BLaER1 treated with 17β-estradiol and CSF1 and Interleukin-3, amounts not matched to agents 10 nM and 100 nM (cell line): ENCODE data around the gene COLEC12.

ENCODE experiments used
- H3K27ac ChIP-seq, 11 experiments: shearing (Covaris generic); formaldehyde crosslinking; 2 replicates each; pipeline ENCODE4 v1.8.1; 2022
- H3K27me3 ChIP-seq, 11 experiments: shearing (Covaris generic); formaldehyde crosslinking; 2 replicates each; pipeline ENCODE4 v1.8.1; 2022
- H3K36me3 ChIP-seq, 11 experiments: shearing (Covaris generic); formaldehyde crosslinking; 2 replicates each; pipeline ENCODE4 v1.8.1; 2022
- H3K4me1 ChIP-seq, 10 experiments: shearing (Covaris generic); formaldehyde crosslinking; 2 replicates each; pipeline ENCODE4 v1.8.1; 2022
- H3K4me2 ChIP-seq, 11 experiments: shearing (Covaris generic); formaldehyde crosslinking; 2 replicates each; pipeline ENCODE4 v1.8.1; 2022
- H3K4me3 ChIP-seq, 10 experiments: shearing (Covaris generic); formaldehyde crosslinking; 2 replicates each; pipeline ENCODE4 v1.8.1; 2022
- H3K9ac ChIP-seq, 11 experiments: shearing (Covaris generic); formaldehyde crosslinking; 2 replicates each; pipeline ENCODE4 v1.8.1; 2022
- H3K9me3 ChIP-seq, 11 experiments: shearing (Covaris generic); formaldehyde crosslinking; replicated peaks in 1 of 11; 2 replicates each; pipeline ENCODE4 v1.8.1; 2022
- H4K20me1 ChIP-seq, 11 experiments: shearing (Covaris generic); formaldehyde crosslinking; 2 replicates each; pipeline ENCODE4 v1.8.1; 2022
- Cebpa-rat ChIP-seq, 11 experiments: shearing (Covaris generic); IDR thresholded peaks; 2 replicates each; pipeline ENCODE4 v1.8.1; 2022

Gene COLEC12

GRCh38 chr18:323253-323622, 177.3 kb downstream of the COLEC12 start:
- Histone ChIP-seq H4K20me1 (no peaks in the 10 kb centered on the region), H3K9ac (peak overlapping the region in 5 of 11 experiments; percentile 0 to 55 (median 41); a peak in 7 of 22 replicates), H3K27me3 (no peaks in the 10 kb centered on the region), H3K27ac (peak overlapping the region; percentile 47 to 77 (median 65); a peak in 20 of 22 replicates), H3K4me2 (peak overlapping the region; percentile 26 to 85 (median 75); a peak in 21 of 22 replicates), H3K9me3 (peaks cover 0 to 7% (median 0%) of the 10 kb centered on the region in 11 experiments; a peak in 1 of 22 replicates), H3K4me1 (peaks cover 37 to 46% (median 41%) of the 10 kb centered on the region in 10 experiments), H3K4me3 (no peak overlapping the region), H3K36me3 (peaks cover 0 to 56% (median 0%) of the 10 kb centered on the region in 11 experiments; a peak in 7 of 22 replicates)
- no peak for TF ChIP-seq Cebpa-rat (IDR thresholded peaks at IDR 0.05)

DNA sequence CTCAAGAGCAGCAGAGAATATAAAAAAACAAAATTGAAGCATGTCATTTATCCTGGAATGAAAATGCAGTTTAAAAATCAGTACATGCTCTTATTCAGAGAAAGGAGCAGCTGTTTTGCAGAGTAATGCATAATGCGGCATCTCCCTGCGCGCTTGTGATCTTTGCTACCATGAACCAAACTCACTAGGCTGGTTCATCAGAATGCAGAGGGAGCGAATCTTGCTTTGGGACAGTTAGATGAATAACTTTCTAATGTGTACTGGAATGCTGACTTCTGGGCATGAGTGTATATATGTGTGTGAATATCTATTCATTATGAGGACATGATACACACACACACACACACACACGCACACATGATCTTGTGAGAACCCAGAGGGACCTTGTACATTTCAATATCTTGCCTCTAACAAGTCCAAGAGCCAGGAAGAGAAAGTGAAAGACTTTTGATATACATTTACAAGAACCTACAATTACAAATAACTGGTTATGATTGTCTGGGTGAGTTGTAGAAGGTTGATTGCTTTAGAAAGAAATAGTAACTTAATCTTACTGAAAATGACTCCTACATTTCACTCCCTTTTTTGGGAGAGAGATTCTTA, 178.5 kb downstream of the COLEC12 start:
- Histone ChIP-seq H3K9me3 (peaks cover 0 to 7% (median 0%) of the 10 kb centered on the region in 11 experiments; a peak in 1 of 22 replicates), H3K9ac (peak overlapping the region in 10 of 11 experiments; percentile 4 to 55 (median 43); a peak in 16 of 22 replicates), H3K4me2 (peak overlapping the region; percentile 48 to 85 (median 75)), H4K20me1 (no peaks in the 10 kb centered on the region), H3K4me1 (peaks cover 38 to 49% (median 42%) of the 10 kb centered on the region in 10 experiments), H3K4me3 (no peak overlapping the region), H3K27me3 (no peaks in the 10 kb centered on the region), H3K36me3 (peaks cover 0 to 46% (median 0%) of the 10 kb centered on the region in 11 experiments; a peak in 7 of 22 replicates), H3K27ac (peak overlapping the region; percentile 40 to 73 (median 63); a peak in 20 of 22 replicates)
- TF ChIP-seq Cebpa-rat (IDR thresholded peaks at IDR 0.05) = no peak

DNA sequence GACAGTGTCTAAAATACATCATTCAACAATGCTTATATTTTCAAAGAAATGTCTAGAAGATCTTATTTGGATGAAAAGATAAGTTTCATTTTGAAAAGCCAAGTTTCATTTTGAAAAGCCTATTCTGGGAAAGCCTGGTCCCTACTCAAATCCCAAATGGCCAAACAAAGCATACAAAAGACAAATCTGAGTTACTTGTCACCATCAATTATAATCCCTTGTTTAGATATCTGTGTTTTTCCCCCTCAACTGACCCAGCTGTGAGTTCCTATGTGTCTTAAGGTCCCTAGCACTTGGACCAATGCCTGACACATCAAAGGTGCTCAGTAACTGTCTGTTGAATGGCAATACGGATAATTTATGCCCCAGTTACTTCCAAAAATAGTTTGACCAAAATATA, 180.3 kb downstream of the COLEC12 start:
- H3K27ac ChIP-seq = peak overlapping the region in 4 of 11 experiments; percentile 5 to 65 (median 42); a peak in 6 of 22 replicates
- peaks cover 0 to 37% (median 0%) of the 10 kb centered on the region in 11 experiments; a peak in 6 of 22 replicates for H3K36me3 ChIP-seq
- no peaks in the 10 kb centered on the region for H3K27me3 ChIP-seq
- H4K20me1 ChIP-seq = no peaks in the 10 kb centered on the region
- H3K4me2 ChIP-seq = peak overlapping the region in 10 of 11 experiments; percentile 18 to 82 (median 46); a peak in 15 of 22 replicates
- H3K4me1 ChIP-seq = peaks cover 41 to 56% (median 49%) of the 10 kb centered on the region in 10 experiments
- peaks cover 0 to 7% (median 0%) of the 10 kb centered on the region in 11 experiments; a peak in 1 of 22 replicates for H3K9me3 ChIP-seq
- no peak overlapping the region for H3K4me3 ChIP-seq
- H3K9ac ChIP-seq = no peak overlapping the region
- no peak for TF ChIP-seq Cebpa-rat (IDR thresholded peaks at IDR 0.05)

GRCh38 chr18:319720-320119, 180.8 kb downstream of the COLEC12 start:
- Histone ChIP-seq H3K27me3 (no peaks in the 10 kb centered on the region), H3K4me3 (no peak overlapping the region), H3K36me3 (peaks cover 0 to 37% (median 0%) of the 10 kb centered on the region in 11 experiments; a peak in 6 of 22 replicates), H3K9ac (no peak overlapping the region), H3K9me3 (peaks cover 0 to 7% (median 0%) of the 10 kb centered on the region in 11 experiments; a peak in 1 of 22 replicates), H3K27ac (peak overlapping the region in 2 of 11 experiments; percentile 29 to 56; a peak in 3 of 22 replicates), H4K20me1 (no peaks in the 10 kb centered on the region), H3K4me1 (peaks cover 41 to 56% (median 51%) of the 10 kb centered on the region in 10 experiments), H3K4me2 (peak overlapping the region in 6 of 11 experiments; percentile 31 to 82 (median 50); a peak in 10 of 22 replicates)
- no peak for TF ChIP-seq Cebpa-rat (IDR thresholded peaks at IDR 0.05)

DNA sequence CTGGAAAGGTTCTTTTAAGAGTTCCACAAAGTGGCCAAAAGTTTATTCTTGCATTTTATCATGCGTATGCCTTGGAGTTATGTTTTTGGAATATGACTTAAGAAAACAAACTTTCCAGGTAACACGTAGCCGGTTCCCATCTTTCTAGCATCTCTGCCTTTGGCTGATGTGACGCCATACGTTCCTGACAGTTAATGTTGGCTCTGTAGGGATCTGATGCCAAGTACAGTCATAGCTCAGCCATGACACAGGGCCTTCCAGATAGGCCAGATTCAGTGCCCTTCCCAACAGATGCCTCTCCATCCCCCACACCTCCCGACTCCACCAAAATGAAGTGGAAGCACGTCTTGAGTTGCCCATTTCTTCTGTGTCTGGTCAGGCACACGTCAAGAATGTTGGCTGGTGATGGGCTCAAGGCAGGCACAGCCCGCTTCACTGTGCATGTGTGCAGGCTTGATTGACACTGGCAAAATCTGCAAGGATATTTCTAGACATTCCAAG, 181.7 kb downstream of the COLEC12 start:
- Histone ChIP-seq H3K9me3 (peaks cover 0 to 7% (median 0%) of the 10 kb centered on the region in 11 experiments; a peak in 1 of 22 replicates), H3K4me1 (peaks cover 36 to 55% (median 49%) of the 10 kb centered on the region in 10 experiments), H3K9ac (no peak overlapping the region), H3K4me3 (no peak overlapping the region), H3K36me3 (peaks cover 0 to 37% (median 0%) of the 10 kb centered on the region in 11 experiments; a peak in 6 of 22 replicates), H3K4me2 (no peak overlapping the region), H4K20me1 (no peaks in the 10 kb centered on the region), H3K27ac (no peak overlapping the region), H3K27me3 (no peaks in the 10 kb centered on the region)
- TF ChIP-seq Cebpa-rat (IDR thresholded peaks at IDR 0.05) = no peak

DNA sequence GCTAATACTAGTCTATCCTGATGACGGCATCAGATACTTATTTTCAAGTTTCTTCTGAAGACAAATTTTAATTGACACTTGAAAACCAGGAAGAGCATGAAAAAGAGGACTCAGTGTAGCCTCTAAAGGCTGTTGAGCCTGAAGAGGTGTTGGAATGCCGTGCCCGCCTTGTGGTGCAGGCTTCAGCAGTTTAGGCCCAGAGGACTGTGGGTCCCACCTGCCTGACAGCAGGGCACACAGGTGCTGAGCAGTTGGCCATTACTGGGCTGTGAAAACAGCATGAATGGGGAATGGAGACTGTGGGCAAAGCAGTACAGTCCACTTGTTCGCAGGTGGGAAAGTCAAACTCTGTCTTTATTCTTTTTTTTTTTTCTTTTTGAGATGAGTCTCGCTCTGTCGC, 182.9 kb downstream of the COLEC12 start:
- H3K4me1 ChIP-seq = peaks cover 24 to 44% (median 38%) of the 10 kb centered on the region in 10 experiments
- H3K9me3 ChIP-seq = peaks cover 0 to 7% (median 0%) of the 10 kb centered on the region in 11 experiments; a peak in 1 of 22 replicates
- no peak overlapping the region for H3K4me3 ChIP-seq
- no peaks in the 10 kb centered on the region for H4K20me1 ChIP-seq
- H3K27me3 ChIP-seq = no peaks in the 10 kb centered on the region
- H3K27ac ChIP-seq = no peak overlapping the region
- H3K36me3 ChIP-seq = peaks cover 0 to 37% (median 0%) of the 10 kb centered on the region in 11 experiments; a peak in 6 of 22 replicates
- no peak overlapping the region for H3K4me2 ChIP-seq
- no peak overlapping the region for H3K9ac ChIP-seq
- TF ChIP-seq Cebpa-rat (IDR thresholded peaks at IDR 0.05) = no peak

DNA sequence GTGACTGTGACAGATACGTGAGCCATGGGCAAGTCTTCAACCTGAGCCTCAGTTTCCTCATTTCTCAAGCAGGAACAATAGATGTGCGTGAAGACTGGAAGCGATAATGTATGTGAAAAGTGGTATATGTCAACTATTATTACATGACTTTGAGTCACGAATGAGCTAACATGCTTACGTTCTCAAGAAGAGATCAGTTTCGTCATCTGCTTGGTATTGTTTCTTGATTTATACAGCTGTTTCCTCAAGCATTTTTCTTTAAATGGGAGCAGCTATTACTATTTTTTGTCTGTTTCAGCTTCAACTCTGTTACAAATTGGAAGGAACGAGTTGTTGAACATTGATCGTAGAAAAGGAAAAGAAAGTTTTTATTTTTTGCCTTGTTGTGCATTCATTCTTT, 184.1 kb downstream of the COLEC12 start:
- H3K9me3 ChIP-seq = peaks cover 0 to 7% (median 0%) of the 10 kb centered on the region in 11 experiments; a peak in 1 of 22 replicates
- TF ChIP-seq Cebpa-rat (IDR thresholded peaks at IDR 0.05) = no peak
- H4K20me1 ChIP-seq = no peaks in the 10 kb centered on the region
- no peaks in the 10 kb centered on the region for H3K27me3 ChIP-seq
- no peak overlapping the region for H3K9ac ChIP-seq
- H3K27ac ChIP-seq = no peak overlapping the region
- peaks cover 0 to 30% (median 0%) of the 10 kb centered on the region in 11 experiments; a peak in 6 of 22 replicates for H3K36me3 ChIP-seq
- peaks cover 12 to 31% (median 25%) of the 10 kb centered on the region in 10 experiments for H3K4me1 ChIP-seq
- peak overlapping the region in 4 of 11 experiments; percentile 0 to 21 (median 6); a peak in 4 of 22 replicates for H3K4me2 ChIP-seq
- no peak overlapping the region for H3K4me3 ChIP-seq

GRCh38 chr18:313931-314330, 186.6 kb downstream of the COLEC12 start:
- no peak overlapping the region for H3K27ac ChIP-seq
- peaks cover 0 to 6% (median 0%) of the 10 kb centered on the region in 11 experiments; a peak in 1 of 22 replicates for H3K9me3 ChIP-seq
- H3K9ac ChIP-seq = no peak overlapping the region
- no peak overlapping the region for H3K4me3 ChIP-seq
- no peaks in the 10 kb centered on the region for H3K27me3 ChIP-seq
- no peak for TF ChIP-seq Cebpa-rat (IDR thresholded peaks at IDR 0.05)
- peaks cover 0 to 9% (median 0%) of the 10 kb centered on the region in 11 experiments; a peak in 6 of 22 replicates for H3K36me3 ChIP-seq
- H4K20me1 ChIP-seq = no peaks in the 10 kb centered on the region
- peaks cover 0 to 18% (median 10%) of the 10 kb centered on the region in 10 experiments; a peak in 8 of 20 replicates for H3K4me1 ChIP-seq
- no peak overlapping the region for H3K4me2 ChIP-seq

DNA sequence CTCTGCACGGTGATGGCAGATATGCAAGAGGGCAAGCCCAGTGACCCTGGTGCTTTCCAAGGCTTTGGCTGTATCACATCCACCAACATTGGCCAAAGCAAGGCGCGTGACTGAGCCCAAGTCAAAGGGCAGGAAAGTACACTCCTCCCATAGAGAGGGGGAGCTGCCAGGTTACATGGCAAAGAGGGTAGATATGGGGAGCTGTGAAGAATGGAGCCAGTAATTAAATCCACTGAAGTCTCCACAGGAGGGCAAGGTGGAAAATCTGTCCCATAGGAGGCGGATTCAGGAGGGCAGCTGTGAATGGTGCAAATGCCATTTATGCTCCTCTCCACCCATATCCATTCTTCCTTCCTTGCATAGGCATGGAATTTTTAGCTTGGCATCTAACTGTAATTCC, 188.1 kb downstream of the COLEC12 start:
- Histone ChIP-seq H3K4me3 (no peak overlapping the region), H3K9me3 (no peaks in the 10 kb centered on the region), H3K27ac (no peak overlapping the region), H3K36me3 (no peaks in the 10 kb centered on the region; a peak in 1 of 22 replicates), H3K9ac (no peak overlapping the region), H4K20me1 (no peaks in the 10 kb centered on the region), H3K27me3 (no peaks in the 10 kb centered on the region), H3K4me2 (no peak overlapping the region), H3K4me1 (peaks cover 0 to 18% (median 10%) of the 10 kb centered on the region in 10 experiments; a peak in 8 of 20 replicates)
- TF ChIP-seq Cebpa-rat (IDR thresholded peaks at IDR 0.05) = no peak
